H1 (cell line): ENCODE measurements around the gene GIGYF2.

Source experiments
- CTCF ChIP-seq, 3 experiments: IDR thresholded peaks; 1 replicate in 2 of 3; 2 replicates in 1 of 3; pipeline versions ENCODE4 v1.5.1 to v1.6.1; 2011; ENCODE audit warnings: low read length in 3 of 3, mild to moderate bottlenecking in 3 of 3, inconsistent platforms in 2 of 3, low read depth in 1 of 3, moderate library complexity in 1 of 3; ENCODE audit not compliant: insufficient read depth in 1 of 3; ENCODE audit errors: control extremely low read depth in 1 of 3
- MAFK ChIP-seq: IDR thresholded peaks from 2 replicates; pipeline ENCODE4 v1.6.1; 2012; ENCODE audit warnings: low read depth, mild to moderate bottlenecking, improper control_type of control experiment, low read length
- MAX ChIP-seq: IDR thresholded peaks from 2 replicates; pipeline ENCODE4 v1.6.1; 2012; ENCODE audit warnings: inconsistent platforms
- PHF8 ChIP-seq: fragments of 200-600 bp; sonication (generic); conservative IDR thresholded peaks from 2 replicates; pipeline ENCODE4 v1.7.1; 2012; ENCODE audit warnings: low read depth, mild to moderate bottlenecking, inconsistent platforms, low read length, moderate library complexity
- POLR2A ChIP-seq, 2 experiments: IDR thresholded peaks; 1 replicate in 1 of 2; 2 replicates in 1 of 2; pipeline ENCODE4 v1.6.1; 2011; ENCODE audit warnings: low read depth in 2 of 2, low read length in 2 of 2, mild to moderate bottlenecking in 2 of 2; ENCODE audit errors: control extremely low read depth in 1 of 2
- POLR2AphosphoS5 ChIP-seq: IDR thresholded peaks from 2 replicates; pipeline ENCODE4 v1.6.1; 2011; ENCODE audit warnings: low read depth, low read length
- RBBP5 ChIP-seq: IDR thresholded peaks from 2 replicates; pipeline ENCODE4 v1.7.1; 2012; ENCODE audit warnings: low read depth, mild to moderate bottlenecking, inconsistent platforms, low read length, moderate library complexity, borderline replicate concordance
- RFX5 ChIP-seq: IDR thresholded peaks from 2 replicates; pipeline ENCODE4 v1.6.1; 2011; ENCODE audit warnings: low read depth, low read length, improper control_type of control experiment, borderline replicate concordance
- SIRT6 ChIP-seq: IDR thresholded peaks from one replicate; pipeline ENCODE4 v1.7.1; 2012; ENCODE audit warnings: low read length, inconsistent platforms
- SP1 ChIP-seq: IDR thresholded peaks from 2 replicates; pipeline ENCODE4 v1.6.1; 2011; ENCODE audit warnings: low read depth, low read length
- SP2 ChIP-seq: IDR thresholded peaks from 2 replicates; pipeline ENCODE4 v1.6.1; 2012; ENCODE audit warnings: mild to moderate bottlenecking, low read length, inconsistent platforms
- TAF1 ChIP-seq: IDR thresholded peaks from 2 replicates; pipeline ENCODE4 v1.6.1; 2011; ENCODE audit warnings: mild to moderate bottlenecking, low read depth, low read length

GRCh38 chr2:232846055-232846454, 148.9 kb downstream of the GIGYF2 start:
- TF ChIP-seq RBBP5 (no peak), CTCF (IDR thresholded peaks at IDR 0.05; ENCODE audit: control extremely low read depth in 1 of 3, insufficient read depth in 1 of 3, low read depth in 1 of 3, low read length in 3 of 3) (no peak), RFX5 (no peak), POLR2A (IDR thresholded peaks at IDR 0.05; ENCODE audit: control extremely low read depth in 1 of 2, low read depth in 2 of 2, low read length in 2 of 2) (no peak), TAF1 (no peak), MAFK (no peak), SIRT6 (no peak), POLR2AphosphoS5 (no peak), MAX (no peak), PHF8 (no peak), SP1 (no peak), SP2 (no peak)
